ENCODE results near the gene DBF4B.
"Not testable (repeated sequence)": the region's sequence is repeated elsewhere in the genome, so short reads cannot be mapped to it uniquely, and the experiment has no call there.

Gene DBF4B

DNA sequence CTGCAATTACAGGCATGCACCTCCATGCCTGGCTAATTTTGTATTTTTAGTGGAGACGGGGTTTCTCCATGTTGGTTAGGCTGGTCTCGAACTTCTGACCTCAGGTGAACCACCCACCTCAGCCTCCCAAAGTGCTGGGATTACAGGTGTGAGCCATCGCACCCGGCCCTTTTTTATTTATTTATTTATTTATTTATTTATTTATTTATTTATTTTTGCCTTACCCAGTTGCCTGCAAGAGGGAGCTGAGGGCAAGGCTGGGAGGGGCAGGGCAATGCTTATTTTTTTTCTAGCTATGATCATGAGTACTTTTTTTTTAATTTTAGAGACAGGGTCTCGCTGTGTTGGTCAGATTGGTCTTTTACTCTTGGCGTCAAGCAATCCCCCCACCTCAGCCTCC lies 17.7 kb downstream of the DBF4B start:
- not testable (repeated sequence) for FAIRE-seq; DNase-seq (ENCODE audit: extremely low spot score, insufficient read length, low read depth)

DNA sequence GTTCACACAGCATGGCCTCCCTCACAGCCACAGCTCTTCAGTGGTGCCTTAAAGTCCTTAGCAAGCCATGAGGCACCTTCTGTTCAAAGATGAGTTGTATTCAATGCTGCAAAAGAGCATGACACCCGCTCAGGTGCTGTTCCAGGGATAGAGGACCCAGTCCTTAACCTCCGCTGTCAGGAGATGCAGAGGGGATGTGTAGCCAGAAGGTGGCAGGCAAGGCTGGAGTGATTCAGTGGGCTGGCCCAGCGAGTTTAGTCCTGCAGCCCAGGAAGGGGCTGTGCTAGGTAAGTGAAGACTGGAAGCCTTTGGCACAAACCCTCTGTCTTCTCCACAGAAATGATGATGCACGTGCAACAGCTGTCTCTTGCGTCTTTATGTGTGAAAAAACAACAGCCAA lies 25.3 kb downstream of the DBF4B start:
- no peak for DNase-seq (ENCODE audit: extremely low spot score, insufficient read length, low read depth)
- no peak for FAIRE-seq

DNA sequence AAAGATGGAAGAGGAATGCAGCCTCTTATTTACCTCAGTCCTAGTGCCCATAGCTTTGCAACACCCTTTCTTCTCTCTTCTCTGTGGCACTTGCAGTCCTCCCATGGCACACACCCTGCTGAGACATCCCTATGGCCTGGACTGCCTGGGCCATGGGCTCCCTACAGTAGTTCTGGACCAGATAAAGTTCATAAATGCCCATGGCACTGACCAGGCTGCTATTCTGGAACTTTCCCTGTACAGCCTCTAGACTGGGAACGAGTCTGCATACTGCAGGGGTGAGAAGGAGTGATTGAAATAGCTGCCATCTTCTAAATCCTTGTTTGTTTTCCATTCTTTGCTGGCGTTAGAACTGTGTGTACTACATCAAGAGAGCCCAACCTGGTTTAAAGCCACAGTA lies 25.8 kb downstream of the DBF4B start:
- no peak for FAIRE-seq
- no peak for DNase-seq (ENCODE audit: extremely low spot score, insufficient read length, low read depth)

DNA sequence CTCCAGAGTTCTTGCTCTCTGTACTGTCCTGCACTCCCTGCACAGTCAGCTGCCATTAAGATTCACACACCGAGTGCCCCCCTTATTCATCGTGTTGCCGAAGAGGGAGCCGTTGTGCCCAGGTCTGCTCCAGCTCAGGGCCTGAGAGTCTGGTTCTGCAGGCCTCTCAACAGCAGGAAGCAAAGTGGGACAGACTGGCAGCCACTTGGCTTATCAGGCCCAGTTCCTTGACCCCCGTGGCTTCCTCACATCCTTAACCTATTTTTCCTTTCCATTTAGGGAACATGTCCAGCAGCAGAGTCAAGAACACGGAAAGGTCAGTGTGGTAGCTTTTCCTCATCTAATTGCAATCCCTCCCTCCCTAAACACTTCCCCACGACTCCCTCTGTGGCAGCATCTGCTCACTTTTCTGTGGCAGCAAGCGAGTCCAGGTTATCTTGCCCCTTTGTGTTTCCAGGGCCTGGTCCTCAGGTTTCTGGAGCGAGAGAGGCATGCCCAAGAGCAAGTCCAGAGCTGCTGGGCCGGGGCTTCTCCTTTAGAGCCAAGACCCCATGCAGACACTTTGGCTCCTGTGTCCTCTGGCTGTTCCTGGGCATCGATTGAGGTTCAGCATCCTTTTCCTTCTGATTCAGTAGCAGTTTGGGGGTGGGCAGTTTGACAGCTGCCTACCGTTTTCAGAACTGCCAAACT lies 28.2 kb downstream of the DBF4B start:
- DNase-seq (ENCODE audit: extremely low spot score, insufficient read length, low read depth) (no peak), FAIRE-seq (no peak)

DNA sequence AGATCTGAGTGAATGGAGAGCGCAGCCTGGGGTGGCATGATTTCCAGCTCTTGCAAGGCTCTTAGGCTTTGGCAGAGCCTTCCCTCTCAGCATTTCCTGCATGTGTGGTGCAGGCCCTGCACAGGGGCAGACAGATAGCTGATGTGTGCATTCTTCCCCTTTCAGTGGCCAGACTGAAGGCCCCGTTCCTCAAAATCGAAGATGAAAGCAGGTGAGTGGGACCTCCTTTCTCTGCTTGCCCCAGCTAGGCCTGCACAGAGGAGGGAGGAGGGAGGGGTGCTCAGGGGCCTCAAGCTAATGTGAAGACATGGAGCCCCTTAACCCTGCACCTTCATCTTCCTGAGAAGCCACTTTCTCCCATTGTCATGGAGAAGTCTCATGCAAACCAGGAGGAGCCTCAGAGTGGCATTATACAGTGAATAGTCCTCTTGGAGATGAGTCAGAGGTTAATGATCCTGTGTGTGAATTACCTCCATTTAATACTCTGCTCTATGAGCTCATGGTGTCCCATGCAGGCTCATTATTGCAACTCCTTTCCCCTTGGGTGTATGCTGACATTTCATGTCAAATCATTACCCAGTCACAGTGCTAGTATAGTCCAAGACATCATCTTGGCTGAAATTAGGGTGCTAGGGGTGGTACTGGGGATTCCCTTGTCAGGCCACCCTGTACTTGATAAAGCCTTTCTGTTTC lies 29.9 kb downstream of the DBF4B start:
- no peak for FAIRE-seq
- no peak for DNase-seq (ENCODE audit: extremely low spot score, insufficient read length, low read depth)

DNA sequence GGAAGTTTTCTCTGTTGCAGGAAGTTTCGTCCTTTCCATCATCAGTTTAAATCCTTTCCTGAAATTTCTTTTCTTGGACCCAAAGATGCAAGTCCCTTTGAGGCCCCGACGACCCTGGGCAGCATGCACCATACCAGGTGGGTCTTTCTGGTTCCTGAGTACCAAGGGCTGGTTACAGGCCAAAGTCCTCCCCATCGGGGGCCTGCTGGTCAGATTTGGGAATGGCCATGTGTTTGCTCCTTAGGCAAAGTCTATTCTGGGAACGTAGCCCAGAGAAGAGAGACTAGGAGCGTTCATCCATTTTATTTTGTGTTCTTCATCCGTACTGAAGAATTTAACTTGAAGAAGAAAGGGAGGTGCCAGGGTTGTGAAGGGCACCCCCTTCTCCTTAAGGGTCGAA lies 32.9 kb downstream of the DBF4B start:
- FAIRE-seq (no peak), DNase-seq (ENCODE audit: extremely low spot score, insufficient read length, low read depth) (no peak)

DNA sequence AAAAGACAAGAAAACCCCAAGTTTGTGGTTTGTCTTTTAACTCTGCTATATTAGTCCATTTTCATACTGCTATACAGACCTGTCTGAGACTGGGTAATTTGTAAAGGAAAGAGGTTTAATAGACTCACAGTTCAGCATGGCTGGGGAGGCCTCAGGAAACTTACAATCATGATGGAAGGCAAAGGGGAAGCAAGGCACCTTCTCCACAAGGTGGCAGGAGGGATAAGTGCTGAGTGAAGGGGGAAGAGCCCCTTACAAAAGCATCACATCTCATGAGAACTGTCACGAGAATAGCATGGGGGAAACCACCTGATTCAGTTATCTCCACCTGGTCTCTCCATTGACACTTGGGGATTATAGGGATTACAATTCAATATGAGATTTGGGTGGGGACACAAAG lies 36.8 kb downstream of the DBF4B start:
- DNase-seq (ENCODE audit: extremely low spot score, insufficient read length, low read depth), result no peak
- FAIRE-seq, result no peak

DNA sequence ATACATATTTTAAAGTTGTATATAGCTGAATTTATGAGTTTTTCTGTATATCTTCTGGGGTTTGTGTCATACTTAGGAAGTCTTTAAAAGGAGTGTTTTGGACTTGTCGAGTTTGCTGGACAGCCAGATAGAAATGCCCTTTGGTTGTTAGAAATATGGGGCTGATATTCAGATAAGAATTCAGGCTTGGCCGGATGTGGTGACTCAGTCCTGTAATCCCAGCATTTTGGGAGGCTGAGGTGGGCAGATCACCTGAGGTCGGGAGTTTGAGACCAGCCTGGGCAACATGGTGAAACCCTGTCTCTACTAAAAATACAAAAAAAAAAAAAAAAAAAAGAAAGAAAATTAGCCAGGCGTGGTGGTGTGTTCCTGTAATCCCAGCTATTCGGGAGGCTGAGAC lies 37.3 kb downstream of the DBF4B start:
- not testable (repeated sequence) for DNase-seq (ENCODE audit: extremely low spot score, insufficient read length, low read depth); FAIRE-seq

DNA sequence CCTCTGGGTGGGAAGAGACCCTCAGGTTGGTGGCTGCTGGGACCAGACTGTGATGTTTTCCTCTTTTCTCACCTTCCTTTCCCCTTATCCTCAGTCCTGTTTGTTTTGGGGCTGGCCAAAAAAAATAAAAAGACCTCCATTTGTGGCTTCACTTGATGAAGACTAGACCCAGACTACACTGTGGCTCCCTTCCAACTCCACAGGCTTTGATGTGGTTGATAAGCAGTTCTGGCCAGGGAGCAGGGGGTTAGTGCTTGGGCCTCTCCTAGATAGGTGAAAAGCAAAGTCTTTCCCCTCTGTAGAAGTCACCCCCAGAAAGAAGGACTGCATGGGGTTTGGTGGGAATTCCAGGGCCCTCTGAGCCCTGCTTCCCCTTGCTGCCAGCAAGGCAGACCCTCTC lies 39.1 kb downstream of the DBF4B start:
- FAIRE-seq (no peak), DNase-seq (ENCODE audit: extremely low spot score, insufficient read length, low read depth) (no peak)

DNA sequence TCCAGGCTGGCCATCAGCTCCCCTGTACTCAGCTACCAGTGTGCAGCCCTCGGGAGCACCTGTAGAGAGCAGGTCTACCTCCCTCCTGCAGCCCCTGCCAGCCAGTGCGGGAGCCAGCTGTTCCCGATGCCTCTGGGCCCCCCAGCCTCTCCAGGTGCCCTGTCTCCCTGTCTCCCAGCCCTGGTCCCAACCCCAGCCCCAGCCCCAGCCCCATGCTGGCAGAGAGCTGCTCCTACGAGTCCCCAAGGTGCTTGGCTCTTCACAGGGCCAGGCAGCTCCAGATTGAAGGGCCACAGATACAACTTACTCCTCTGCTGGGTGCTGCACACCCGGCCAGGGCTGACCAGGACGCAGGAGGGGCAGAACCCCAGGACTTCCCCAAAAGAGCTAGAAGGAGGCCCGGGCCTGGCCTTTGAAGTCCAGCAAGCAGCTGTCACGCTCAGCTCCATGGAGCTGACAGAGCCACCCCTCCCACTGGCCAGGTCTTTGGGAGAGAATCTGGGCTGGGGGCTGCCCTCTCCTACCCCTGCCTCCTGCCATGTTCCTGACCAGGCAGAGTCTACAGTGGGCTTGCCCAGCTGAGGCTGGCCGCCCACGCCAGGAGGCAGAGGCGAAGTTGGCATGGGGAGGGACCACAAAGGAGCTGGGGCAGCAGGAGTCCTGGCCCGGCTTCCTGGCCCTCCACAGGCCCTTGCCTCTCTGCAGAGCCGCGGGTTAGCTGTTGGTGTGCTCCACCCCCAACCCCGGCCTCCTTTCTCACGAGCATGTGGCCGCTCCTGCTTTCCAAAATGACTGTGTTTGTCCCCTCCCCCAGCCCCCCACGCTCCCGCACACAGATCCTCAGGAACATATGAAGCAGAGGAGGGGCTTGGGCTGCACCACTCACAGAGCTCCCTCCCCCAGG lies 40.9 kb downstream of the DBF4B start:
- no peak for DNase-seq (ENCODE audit: extremely low spot score, insufficient read length, low read depth)
- no peak for FAIRE-seq

DNA sequence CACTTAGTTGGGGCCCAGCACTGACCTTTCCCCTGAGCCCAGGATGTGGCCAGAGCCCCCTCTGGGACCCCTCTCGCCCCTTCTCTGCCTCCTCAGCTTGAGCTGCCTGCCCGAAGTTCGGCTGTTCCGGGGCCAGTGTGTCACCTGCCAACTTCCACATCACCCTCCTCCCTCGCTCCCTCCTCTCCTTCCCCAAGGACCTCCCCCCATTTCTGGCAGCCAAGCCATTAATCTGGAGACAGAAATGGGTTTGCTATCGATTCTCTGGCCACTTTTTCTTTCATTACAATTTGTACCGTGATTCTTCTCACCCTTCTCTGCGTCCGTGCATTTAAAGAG lies 41.5 kb downstream of the DBF4B start:
- DNase-seq (ENCODE audit: extremely low spot score, insufficient read length, low read depth), result no peak
- no peak for FAIRE-seq

DNA sequence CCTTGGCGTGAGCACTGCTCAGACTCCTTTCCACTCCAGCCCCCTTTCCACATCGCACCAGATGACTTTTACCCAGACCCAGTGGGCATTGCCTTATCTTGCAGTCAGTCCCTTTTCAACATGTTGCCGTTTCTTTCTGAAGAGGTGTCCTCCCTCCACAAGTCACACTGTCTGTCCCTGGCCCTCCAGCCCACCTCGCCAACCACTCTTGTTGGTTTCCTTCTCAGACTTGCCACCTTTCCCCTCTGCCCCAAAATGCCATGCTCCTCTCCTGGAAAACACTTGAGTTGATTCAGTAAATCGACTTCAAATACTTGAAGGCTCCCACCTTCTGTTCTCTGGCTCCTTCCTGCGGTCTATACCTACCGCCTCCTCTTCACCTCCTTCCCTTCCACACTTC lies 42.9 kb downstream of the DBF4B start:
- FAIRE-seq, result no peak
- DNase-seq (ENCODE audit: extremely low spot score, insufficient read length, low read depth), result no peak

DNA sequence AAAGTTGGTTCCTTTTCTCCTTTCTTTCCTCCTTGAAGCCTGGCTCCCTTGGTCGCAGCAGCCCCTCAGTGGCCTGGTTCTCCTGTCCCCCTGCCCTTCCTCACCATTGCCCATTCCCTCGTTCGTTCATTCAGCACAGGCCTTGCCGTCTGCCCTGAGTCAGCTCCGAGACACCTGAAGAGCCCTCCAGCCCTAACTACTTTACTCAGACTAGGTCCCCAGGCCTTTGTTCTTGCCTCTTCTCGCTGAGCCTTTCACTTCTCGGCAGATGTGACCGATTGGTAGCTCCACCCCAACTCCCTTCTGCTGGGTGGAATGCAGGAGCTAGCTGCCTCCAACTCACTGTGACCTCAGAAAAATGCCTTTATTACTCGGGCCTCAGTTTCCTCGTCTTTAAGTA lies 43.3 kb downstream of the DBF4B start:
- FAIRE-seq, result no peak

DNA sequence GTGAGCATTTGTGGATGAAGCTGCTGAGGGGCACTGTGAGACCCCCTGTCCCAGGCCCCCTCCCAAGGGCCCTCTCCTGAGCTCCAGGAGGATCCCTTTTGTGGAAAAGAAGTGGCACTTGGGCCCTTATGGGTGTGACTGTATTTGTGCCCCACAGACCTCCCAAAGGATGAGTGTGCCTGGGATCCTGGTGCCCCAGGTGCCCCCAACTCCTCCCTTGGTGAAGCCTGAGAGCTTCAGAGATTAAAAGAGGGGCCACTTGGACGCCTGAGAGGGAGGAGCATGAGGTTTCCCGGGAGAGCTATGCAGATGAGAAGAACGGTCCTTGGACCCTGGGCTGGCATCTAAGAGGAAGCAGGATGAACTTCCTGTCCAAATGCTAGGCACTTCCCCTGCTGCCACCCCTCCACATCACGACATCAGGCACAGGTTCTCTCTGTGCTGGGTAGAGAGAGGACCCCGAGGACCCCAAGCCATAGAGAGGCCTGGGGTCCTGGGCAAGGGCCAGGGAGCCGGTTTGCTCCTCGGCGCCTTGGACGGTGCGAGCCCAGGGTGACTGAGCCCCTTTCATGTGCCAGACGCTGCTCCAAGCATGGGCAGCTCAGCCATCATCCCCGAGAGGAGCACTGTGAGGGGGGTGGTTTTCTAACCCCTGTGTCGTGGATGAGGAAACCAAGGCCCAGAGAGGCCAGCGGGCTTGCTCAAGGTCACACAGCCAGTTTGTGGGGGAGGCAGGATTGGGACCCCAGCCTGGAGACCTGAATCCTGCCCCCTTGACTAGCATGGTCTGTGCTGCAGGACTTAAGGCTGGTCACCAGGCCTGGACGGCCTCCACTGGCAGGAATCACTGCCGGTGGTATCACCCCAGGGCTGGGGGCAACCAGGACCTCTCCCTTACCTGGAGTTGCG lies 44.7 kb downstream of the DBF4B start:
- DNase-seq (ENCODE audit: extremely low spot score, insufficient read length, low read depth) (no peak), FAIRE-seq (no peak)

More for the DNA sequence above, 43.3 kb downstream of the DBF4B start:
- DNase-seq (ENCODE audit: extremely low spot score, insufficient read length, low read depth), result no peak

DNA sequence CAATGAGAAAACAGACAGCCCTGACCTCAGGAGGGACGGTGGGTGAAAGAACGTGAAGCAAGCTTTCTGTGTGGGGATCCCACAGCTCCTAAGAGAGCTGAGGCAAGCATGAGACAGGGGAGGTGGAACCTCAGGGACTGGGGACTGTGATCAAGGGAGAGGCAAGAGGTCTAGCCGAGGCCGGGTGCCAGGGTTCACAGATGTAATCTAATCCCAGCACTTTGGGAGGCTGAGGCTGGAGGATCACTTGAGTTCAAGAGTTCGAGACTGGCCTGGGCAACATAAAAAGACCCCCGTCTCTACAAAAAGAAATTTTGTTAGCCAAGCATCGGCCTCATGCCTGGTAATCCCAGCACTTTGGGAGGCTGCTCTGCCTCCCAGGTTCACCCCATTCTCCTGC lies 45.8 kb downstream of the DBF4B start:
- DNase-seq (ENCODE audit: extremely low spot score, insufficient read length, low read depth), result no peak
- FAIRE-seq, result no peak

DNA sequence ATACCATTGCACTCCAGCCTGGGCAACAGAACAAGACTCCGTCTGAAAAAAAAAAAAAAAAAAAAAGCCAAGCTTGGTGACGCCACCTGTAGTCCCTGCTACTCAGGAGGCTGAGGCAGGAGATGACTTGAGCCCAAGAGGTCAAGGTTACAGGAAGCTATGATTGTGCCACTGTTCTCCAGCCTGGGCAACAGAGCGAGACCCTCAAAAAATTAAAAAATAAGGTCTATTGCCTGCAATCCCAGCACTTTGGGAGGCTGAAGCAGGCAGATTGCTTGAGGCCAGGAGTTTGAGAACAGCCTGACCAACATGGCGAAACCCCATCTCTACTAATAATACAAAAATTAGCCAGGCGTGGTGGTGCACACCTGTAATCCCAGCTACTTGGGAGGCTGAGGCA lies 46.7 kb downstream of the DBF4B start:
- FAIRE-seq; DNase-seq (ENCODE audit: extremely low spot score, insufficient read length, low read depth): not testable (repeated sequence)

DNA sequence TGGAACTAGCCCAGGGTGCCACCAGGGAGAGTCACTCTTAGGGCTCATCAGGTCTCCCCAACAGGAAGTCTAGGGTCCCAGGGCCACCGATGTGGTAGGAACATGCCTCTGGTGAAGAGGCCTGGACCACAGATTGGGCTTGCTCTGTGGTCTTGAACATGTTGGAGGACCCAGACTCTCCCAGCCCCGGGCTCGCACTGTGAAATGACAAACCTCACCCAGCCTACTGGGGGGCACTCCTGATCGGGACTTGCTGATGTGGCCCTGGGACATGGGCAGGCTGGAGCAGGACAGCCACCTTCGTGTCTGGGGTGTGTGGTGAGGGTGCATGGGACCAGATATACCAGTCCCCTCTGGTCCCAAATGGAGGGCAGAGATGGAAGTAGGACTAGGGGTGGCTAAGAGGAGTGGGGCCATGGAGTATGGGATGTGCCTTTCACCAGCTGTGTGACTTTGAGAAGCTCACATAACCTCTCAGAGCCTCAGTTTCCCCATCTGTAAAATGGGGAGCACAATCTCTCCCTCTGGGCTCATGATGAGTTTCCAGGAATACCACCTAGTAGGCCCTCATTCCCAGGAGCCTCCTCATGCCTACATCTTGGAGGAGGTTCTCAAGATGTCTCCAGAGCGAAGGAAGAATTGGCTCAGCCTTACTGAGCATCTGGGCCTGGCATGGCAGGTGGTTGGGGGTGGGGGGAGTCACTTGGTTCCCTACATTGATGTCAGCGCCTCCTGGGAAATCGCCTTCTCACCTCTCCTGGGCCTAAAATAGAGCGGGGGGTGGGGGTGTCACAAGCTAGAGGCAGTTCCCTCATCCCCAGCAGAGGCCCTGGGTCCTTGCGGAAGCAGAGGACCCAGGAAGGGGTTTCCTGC lies 48.8 kb downstream of the DBF4B start:
- DNase-seq (ENCODE audit: extremely low spot score, insufficient read length, low read depth) (no peak), FAIRE-seq (no peak)

DNA sequence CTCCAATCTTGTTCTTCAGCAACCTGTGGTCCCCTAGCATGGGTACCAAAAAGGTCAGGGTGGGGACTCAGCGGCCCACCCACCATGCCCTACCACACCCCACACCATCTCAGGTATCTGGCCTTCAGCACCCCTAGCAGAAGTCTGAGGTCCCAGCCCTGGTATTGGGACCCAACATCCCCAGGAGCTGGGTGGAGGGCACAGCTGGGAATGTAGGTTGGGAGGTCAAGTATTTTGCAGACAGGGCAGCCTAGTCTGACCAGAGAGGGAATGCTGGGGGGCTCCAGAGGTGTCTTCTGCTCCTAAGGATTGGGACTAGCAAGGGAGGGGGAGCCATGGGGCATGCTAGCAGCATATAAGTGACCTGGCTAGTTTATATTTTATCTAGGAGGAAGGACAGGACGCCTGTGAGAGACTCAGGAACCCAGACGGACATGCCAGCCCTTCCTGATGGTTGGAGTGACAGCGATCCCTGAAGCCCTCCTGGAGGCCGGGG lies 49.5 kb downstream of the DBF4B start:
- no peak for FAIRE-seq

More for the DNA sequence above, 49.5 kb downstream of the DBF4B start:
- DNase-seq (ENCODE audit: extremely low spot score, insufficient read length, low read depth), result no peak

All from GM18507 (cell line).